Measurements from ENCODE around the gene PI16. TPM values are rescaled to one million over a fixed set of nuclear protein-coding genes. Genes with fewer than 3 reads are reported as not detected.

The PI16 gene
- total RNA-seq, 1 experiment from 2014 or later: not detected

- Histone ChIP-seq H3K9me3 (ENCODE audit: control insufficient read depth, insufficient read depth, low read depth, low read length) (no peaks in the 10 kb centered on the region), H3K27ac (ENCODE audit: low read length) (no peak overlapping the region), H3K4me1 (ENCODE audit: control insufficient read depth, insufficient read depth, low read length) (peaks cover 12% of the 10 kb centered on the region), H3K4me3 (ENCODE audit: low read depth in 2 of 2, low read length in 2 of 2) (no peak overlapping the region), H3K27me3 (ENCODE audit: control insufficient read depth, insufficient read depth, low read length) (no peaks in the 10 kb centered on the region), H3K36me3 (ENCODE audit: control insufficient read depth, insufficient read depth, low read length) (no peaks in the 10 kb centered on the region)
- ChIA-PET POLR2A (no interaction called here), CTCF (no interaction called here)
- intact Hi-C loops (cut with micrococcal nuclease; ENCODE audit: unreplicated experiment) (no loop called here), in situ Hi-C loops (cut with HindIII; ENCODE audit: low pct_unique_long_range_greater_than_20kb, low sequenced_read_pairs) (no loop called here)
- ATAC-seq (no peak), DNase-seq (ENCODE audit: low read depth, low spot score) (no peak)
- TF ChIP-seq, protein P1, sequence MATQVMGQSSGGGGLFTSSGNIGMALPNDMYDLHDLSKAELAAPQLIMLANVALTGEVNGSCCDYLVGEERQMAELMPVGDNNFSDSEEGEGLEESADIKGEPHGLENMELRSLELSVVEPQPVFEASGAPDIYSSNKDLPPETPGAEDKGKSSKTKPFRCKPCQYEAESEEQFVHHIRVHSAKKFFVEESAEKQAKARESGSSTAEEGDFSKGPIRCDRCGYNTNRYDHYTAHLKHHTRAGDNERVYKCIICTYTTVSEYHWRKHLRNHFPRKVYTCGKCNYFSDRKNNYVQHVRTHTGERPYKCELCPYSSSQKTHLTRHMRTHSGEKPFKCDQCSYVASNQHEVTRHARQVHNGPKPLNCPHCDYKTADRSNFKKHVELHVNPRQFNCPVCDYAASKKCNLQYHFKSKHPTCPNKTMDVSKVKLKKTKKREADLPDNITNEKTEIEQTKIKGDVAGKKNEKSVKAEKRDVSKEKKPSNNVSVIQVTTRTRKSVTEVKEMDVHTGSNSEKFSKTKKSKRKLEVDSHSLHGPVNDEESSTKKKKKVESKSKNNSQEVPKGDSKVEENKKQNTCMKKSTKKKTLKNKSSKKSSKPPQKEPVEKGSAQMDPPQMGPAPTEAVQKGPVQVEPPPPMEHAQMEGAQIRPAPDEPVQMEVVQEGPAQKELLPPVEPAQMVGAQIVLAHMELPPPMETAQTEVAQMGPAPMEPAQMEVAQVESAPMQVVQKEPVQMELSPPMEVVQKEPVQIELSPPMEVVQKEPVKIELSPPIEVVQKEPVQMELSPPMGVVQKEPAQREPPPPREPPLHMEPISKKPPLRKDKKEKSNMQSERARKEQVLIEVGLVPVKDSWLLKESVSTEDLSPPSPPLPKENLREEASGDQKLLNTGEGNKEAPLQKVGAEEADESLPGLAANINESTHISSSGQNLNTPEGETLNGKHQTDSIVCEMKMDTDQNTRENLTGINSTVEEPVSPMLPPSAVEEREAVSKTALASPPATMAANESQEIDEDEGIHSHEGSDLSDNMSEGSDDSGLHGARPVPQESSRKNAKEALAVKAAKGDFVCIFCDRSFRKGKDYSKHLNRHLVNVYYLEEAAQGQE (IDR thresholded peaks at IDR 0.05; ENCODE audit: insufficient read depth in 1 of 2, low read depth in 2 of 2, low read length in 1 of 2): no peak
- TF ChIP-seq, protein P2, sequence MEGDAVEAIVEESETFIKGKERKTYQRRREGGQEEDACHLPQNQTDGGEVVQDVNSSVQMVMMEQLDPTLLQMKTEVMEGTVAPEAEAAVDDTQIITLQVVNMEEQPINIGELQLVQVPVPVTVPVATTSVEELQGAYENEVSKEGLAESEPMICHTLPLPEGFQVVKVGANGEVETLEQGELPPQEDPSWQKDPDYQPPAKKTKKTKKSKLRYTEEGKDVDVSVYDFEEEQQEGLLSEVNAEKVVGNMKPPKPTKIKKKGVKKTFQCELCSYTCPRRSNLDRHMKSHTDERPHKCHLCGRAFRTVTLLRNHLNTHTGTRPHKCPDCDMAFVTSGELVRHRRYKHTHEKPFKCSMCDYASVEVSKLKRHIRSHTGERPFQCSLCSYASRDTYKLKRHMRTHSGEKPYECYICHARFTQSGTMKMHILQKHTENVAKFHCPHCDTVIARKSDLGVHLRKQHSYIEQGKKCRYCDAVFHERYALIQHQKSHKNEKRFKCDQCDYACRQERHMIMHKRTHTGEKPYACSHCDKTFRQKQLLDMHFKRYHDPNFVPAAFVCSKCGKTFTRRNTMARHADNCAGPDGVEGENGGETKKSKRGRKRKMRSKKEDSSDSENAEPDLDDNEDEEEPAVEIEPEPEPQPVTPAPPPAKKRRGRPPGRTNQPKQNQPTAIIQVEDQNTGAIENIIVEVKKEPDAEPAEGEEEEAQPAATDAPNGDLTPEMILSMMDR (IDR thresholded peaks at IDR 0.05): no peak
- TF ChIP-seq SIN3A (IDR thresholded peaks at IDR 0.05; ENCODE audit: borderline replicate concordance, insufficient read depth, low read depth, low read length) (no peak), TCF7L2 (IDR thresholded peaks at IDR 0.05; ENCODE audit: low read depth, low read length) (no peak), POLR2AphosphoS5 (IDR thresholded peaks at IDR 0.05; ENCODE audit: low read depth, low read length) (no peak)
- BruUV-seq (replicated peaks): no TSS peak
Measured at GRCh38 chr6:37013516-37014491, 59.3 kb downstream of the PI16 start.

Other genes with a start within 250 kb of the PI16 start
- 0.44 TPM for gene CPNE5, start 115.3 kb upstream of the PI16 start, total RNA-seq (2021; ENCODE audit: unreplicated experiment)
- gene PPIL1, start 79.9 kb upstream of the PI16 start, total RNA-seq (2021; ENCODE audit: unreplicated experiment): 44.1 TPM
- gene C6orf89, start 68.8 kb upstream of the PI16 start, total RNA-seq (2021; ENCODE audit: unreplicated experiment): 59.2 TPM
- gene MTCH1, start 31.5 kb downstream of the PI16 start, total RNA-seq (2021; ENCODE audit: unreplicated experiment): 223 TPM
- 0.10 TPM for gene FGD2, start 50.9 kb downstream of the PI16 start, total RNA-seq (2021; ENCODE audit: unreplicated experiment)
- 42.1 TPM for gene PIM1, start 215.4 kb downstream of the PI16 start, total RNA-seq (2021; ENCODE audit: unreplicated experiment)

Measured in Panc1 (cell line).